ENCODE measurements around the gene ETS1.

Gene ETS1

GRCh38 chr11:128411812-128412211 is 175.5 kb downstream of the ETS1 start:
- Histone ChIP-seq H3K27me3 (ENCODE audit: insufficient read depth, low read length, poor library complexity) (no peaks in the 10 kb centered on the region), H3K79me2 (ENCODE audit: insufficient read depth, low read length) (no peaks in the 10 kb centered on the region), H3K4me1 (ENCODE audit: insufficient read depth, low read length) (no peaks in the 10 kb centered on the region; the same call in 1 of the 2 replicates), H3K4me2 (ENCODE audit: insufficient read depth, low read length) (no peak overlapping the region), H2AFZ (ENCODE audit: low read depth, low read length) (no peak overlapping the region), H3K36me3 (ENCODE audit: insufficient read depth, low read length) (no peaks in the 10 kb centered on the region), H4K20me1 (ENCODE audit: insufficient read depth, low read length) (no peaks in the 10 kb centered on the region), H3K9ac (ENCODE audit: low read depth, low read length) (no peak overlapping the region), H3K4me3 (ENCODE audit: low read depth in 1 of 2, low read length in 2 of 2) (no peak overlapping the region), H3K9me3 (ENCODE audit: insufficient read depth, low read length, severe bottlenecking) (no peaks in the 10 kb centered on the region), H3K27ac (ENCODE audit: low read length) (no peak overlapping the region)
- ATAC-seq (ENCODE audit: insufficient read depth, low read depth): 0 out of 3 replicates have a peak, but pooled peaks have one; percentile 39
- TF ChIP-seq, protein P1, sequence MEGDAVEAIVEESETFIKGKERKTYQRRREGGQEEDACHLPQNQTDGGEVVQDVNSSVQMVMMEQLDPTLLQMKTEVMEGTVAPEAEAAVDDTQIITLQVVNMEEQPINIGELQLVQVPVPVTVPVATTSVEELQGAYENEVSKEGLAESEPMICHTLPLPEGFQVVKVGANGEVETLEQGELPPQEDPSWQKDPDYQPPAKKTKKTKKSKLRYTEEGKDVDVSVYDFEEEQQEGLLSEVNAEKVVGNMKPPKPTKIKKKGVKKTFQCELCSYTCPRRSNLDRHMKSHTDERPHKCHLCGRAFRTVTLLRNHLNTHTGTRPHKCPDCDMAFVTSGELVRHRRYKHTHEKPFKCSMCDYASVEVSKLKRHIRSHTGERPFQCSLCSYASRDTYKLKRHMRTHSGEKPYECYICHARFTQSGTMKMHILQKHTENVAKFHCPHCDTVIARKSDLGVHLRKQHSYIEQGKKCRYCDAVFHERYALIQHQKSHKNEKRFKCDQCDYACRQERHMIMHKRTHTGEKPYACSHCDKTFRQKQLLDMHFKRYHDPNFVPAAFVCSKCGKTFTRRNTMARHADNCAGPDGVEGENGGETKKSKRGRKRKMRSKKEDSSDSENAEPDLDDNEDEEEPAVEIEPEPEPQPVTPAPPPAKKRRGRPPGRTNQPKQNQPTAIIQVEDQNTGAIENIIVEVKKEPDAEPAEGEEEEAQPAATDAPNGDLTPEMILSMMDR (IDR thresholded peaks at IDR 0.05; ENCODE audit: borderline replicate concordance, extremely low read depth, low read length, poor library complexity, severe bottlenecking): no peak
- no peak for TF ChIP-seq EZH2 (IDR thresholded peaks at IDR 0.05; ENCODE audit: borderline replicate concordance, low read depth, low read length, severe bottlenecking)
- peak; percentile 14 for DNase-seq

DNA sequence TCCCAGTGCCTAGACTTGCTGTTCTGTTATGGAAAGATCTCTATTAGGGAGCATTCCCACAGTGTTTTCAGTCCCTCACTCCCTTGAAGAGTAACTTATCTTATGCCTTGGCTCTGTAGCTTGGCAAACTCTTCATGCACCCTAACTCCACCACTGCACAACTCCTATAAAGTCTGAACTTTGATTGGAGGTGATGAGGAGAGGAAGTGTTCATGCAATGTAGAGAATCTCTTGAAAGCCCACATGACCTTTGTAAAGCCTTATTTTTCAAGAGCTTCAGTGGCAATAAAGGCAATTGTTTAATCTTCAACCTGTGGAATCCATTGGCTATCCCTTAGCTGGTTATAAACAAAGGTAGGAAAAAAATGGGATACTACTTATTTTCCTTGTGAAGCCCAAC is 176.2 kb downstream of the ETS1 start:
- H3K4me1 ChIP-seq (ENCODE audit: insufficient read depth, low read length): no peaks in the 10 kb centered on the region; the same call in 1 of the 2 replicates
- no peak overlapping the region for H3K27ac ChIP-seq (ENCODE audit: low read length)
- no peak overlapping the region for H3K4me3 ChIP-seq (ENCODE audit: low read depth in 1 of 2, low read length in 2 of 2)
- H3K27me3 ChIP-seq (ENCODE audit: insufficient read depth, low read length, poor library complexity): no peaks in the 10 kb centered on the region
- TF ChIP-seq, protein P1 (IDR thresholded peaks at IDR 0.05; ENCODE audit: borderline replicate concordance, extremely low read depth, low read length, poor library complexity, severe bottlenecking): no peak
- TF ChIP-seq EZH2 (IDR thresholded peaks at IDR 0.05; ENCODE audit: borderline replicate concordance, low read depth, low read length, severe bottlenecking): no peak
- no peak overlapping the region for H3K4me2 ChIP-seq (ENCODE audit: insufficient read depth, low read length)
- H4K20me1 ChIP-seq (ENCODE audit: insufficient read depth, low read length): no peaks in the 10 kb centered on the region
- ATAC-seq (ENCODE audit: insufficient read depth, low read depth) (no peak), DNase-seq (no peak)
- no peak overlapping the region for H3K9ac ChIP-seq (ENCODE audit: low read depth, low read length)
- no peaks in the 10 kb centered on the region for H3K79me2 ChIP-seq (ENCODE audit: insufficient read depth, low read length)
- no peaks in the 10 kb centered on the region for H3K36me3 ChIP-seq (ENCODE audit: insufficient read depth, low read length)
- H2AFZ ChIP-seq (ENCODE audit: low read depth, low read length): no peak overlapping the region
- H3K9me3 ChIP-seq (ENCODE audit: insufficient read depth, low read length, severe bottlenecking): no peaks in the 10 kb centered on the region

DNA sequence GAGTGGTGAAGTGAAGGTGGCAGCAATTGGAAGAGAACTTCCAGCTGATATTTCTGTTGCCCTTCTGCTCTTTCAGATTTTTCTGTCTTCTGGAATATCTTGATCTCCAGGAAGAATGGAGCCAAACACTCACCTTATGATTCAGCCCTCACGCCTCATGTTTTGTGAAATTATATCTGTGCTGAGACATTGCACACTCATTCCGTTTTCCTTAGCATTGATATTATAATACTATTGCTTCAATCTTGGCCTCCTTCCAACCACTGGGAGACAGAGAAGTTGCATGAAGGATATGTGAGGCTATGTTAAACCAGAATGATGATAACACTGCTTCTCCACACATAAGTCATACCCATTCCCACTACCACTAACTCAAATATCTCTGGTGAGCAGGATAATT is 177.9 kb downstream of the ETS1 start:
- H3K9me3 ChIP-seq (ENCODE audit: insufficient read depth, low read length, severe bottlenecking): no peaks in the 10 kb centered on the region
- H3K4me2 ChIP-seq (ENCODE audit: insufficient read depth, low read length): no peak overlapping the region
- ATAC-seq (ENCODE audit: insufficient read depth, low read depth) (no peak), DNase-seq (no peak)
- TF ChIP-seq, protein P1 (IDR thresholded peaks at IDR 0.05; ENCODE audit: borderline replicate concordance, extremely low read depth, low read length, poor library complexity, severe bottlenecking): no peak
- no peak for TF ChIP-seq EZH2 (IDR thresholded peaks at IDR 0.05; ENCODE audit: borderline replicate concordance, low read depth, low read length, severe bottlenecking)
- no peak overlapping the region for H2AFZ ChIP-seq (ENCODE audit: low read depth, low read length)
- H4K20me1 ChIP-seq (ENCODE audit: insufficient read depth, low read length): no peaks in the 10 kb centered on the region
- H3K27me3 ChIP-seq (ENCODE audit: insufficient read depth, low read length, poor library complexity): no peaks in the 10 kb centered on the region
- H3K4me1 ChIP-seq (ENCODE audit: insufficient read depth, low read length): no peaks in the 10 kb centered on the region; the same call in 1 of the 2 replicates
- no peaks in the 10 kb centered on the region for H3K79me2 ChIP-seq (ENCODE audit: insufficient read depth, low read length)
- H3K4me3 ChIP-seq (ENCODE audit: low read depth in 1 of 2, low read length in 2 of 2): no peak overlapping the region
- H3K27ac ChIP-seq (ENCODE audit: low read length): no peak overlapping the region
- no peak overlapping the region for H3K9ac ChIP-seq (ENCODE audit: low read depth, low read length)
- no peaks in the 10 kb centered on the region for H3K36me3 ChIP-seq (ENCODE audit: insufficient read depth, low read length)

Data from DND-41 (cell line).